GM21381 (cell line): Measurements from ENCODE around the gene MARK3.

Experiments used
- ATAC-seq: cut with Tn5 transposase; IDR thresholded peaks from one replicate; pipeline ENCODE4 v1.9.1; 2021; ENCODE audit warnings: mild to moderate bottlenecking, moderate library complexity; ENCODE audit not compliant: unreplicated experiment

The MARK3 gene

GRCh38 chr14:103545219-103545914, 160.2 kb downstream of the MARK3 start:
- no peak for ATAC-seq

GRCh38 chr14:103545915-103546651, 160.9 kb downstream of the MARK3 start:
- no peak for ATAC-seq

GRCh38 chr14:103546652-103547454, 161.6 kb downstream of the MARK3 start:
- ATAC-seq: peak; percentile 60

- ATAC-seq: no peak
Observed at GRCh38 chr14:103547455-103547940, 162.3 kb downstream of the MARK3 start.

- ATAC-seq: no peak
Observed at GRCh38 chr14:103547941-103548462, 162.8 kb downstream of the MARK3 start.

- ATAC-seq: no peak
Observed at GRCh38 chr14:103548463-103549351, 163.5 kb downstream of the MARK3 start.

GRCh38 chr14:103549361-103550311, 164.4 kb downstream of the MARK3 start:
- no peak for ATAC-seq

- ATAC-seq: no peak
Observed at GRCh38 chr14:103550451-103551337, 165.5 kb downstream of the MARK3 start.

GRCh38 chr14:103551338-103551762, 166.1 kb downstream of the MARK3 start:
- ATAC-seq: no peak

GRCh38 chr14:103552011-103552845, 167.0 kb downstream of the MARK3 start:
- ATAC-seq: no peak

GRCh38 chr14:103552846-103553210, 167.6 kb downstream of the MARK3 start:
- ATAC-seq: no peak
